Motor neuron (in vitro differentiated cells): ENCODE measurements around the gene CHRNA5. TPM values are rescaled to one million over a fixed set of nuclear protein-coding genes. Genes with fewer than 3 reads are reported as not detected.

ENCODE experiments used
- ATAC-seq, 8 experiments: fragments of 200-7000 bp; cut with Tn5 transposase; replicated peaks in 6 of 8; 2 replicates each; pipeline ENCODE4 v1.8.0; 2021; ENCODE audit warnings: mild to moderate bottlenecking in 8 of 8, moderate library complexity in 8 of 8
- H3K27ac ChIP-seq, 2 donors: fragments of 250-450 bp; sonication (Bioruptor Pico); 2 replicates each; pipeline ENCODE4 v1.9.0; 2021; ENCODE audit warnings: antibody characterized with exemption in 2 of 2, mild to moderate bottlenecking in 2 of 2, moderate library complexity in 1 of 2
- H3K4me1 ChIP-seq, 2 donors: fragments of 250-450 bp; sonication (Bioruptor Pico); replicated peaks in 1 of 2; 2 replicates each; pipeline ENCODE4 v1.6.1; 2021; ENCODE audit warnings: antibody characterized with exemption in 2 of 2, mild to moderate bottlenecking in 2 of 2, moderate library complexity in 1 of 2
- H3K4me3 ChIP-seq, 5 donors: fragments of 250-450 bp; sonication (Bioruptor Pico); 2 replicates each; pipeline ENCODE4 v1.9.0; 2021; ENCODE audit warnings: antibody characterized with exemption in 5 of 5, mild to moderate bottlenecking in 5 of 5, moderate library complexity in 4 of 5
- WGBS, 10 experiments: fragments of 450-650 bp; shearing (Covaris generic); methylation state at CpG; one replicate each; pipeline ENCODE4 v1.0.0; 2022; 5-methylcytosine and 5-hydroxymethylcytosine counted together
- in situ Hi-C, 9 experiments: fragments of 400-800 bp; cut with MboI; loops; one replicate each; pipeline ENCODE4 v1.15.0; 2021; ENCODE audit warnings: low sequenced_read_pairs in 9 of 9, low pct_unique_long_range_greater_than_20kb in 2 of 9; ENCODE audit not compliant: unreplicated experiment in 9 of 9
- total RNA-seq, 8 experiments: library from RNA; unstranded; fragments of 300-600 nt; gene quantifications; 2 replicates each; pipeline versions ENCODE4 v1.2.3 to v1.2.4, GENCODE V29; 2022

CHRNA5 gene
- total RNA-seq, 8 experiments from 2014 or later, result 0.81 to 7.6 (median 4.0) TPM

- in situ Hi-C loops, result loop anchor here in 1 of 9 experiments (25.0 kb wide), 1 partner anchor 562 kb away; no protein-coding TSS in a partner anchor
- Histone ChIP-seq H3K27ac (no peak overlapping the region), H3K4me3 (no peak overlapping the region), H3K4me1 (peaks cover 3 to 14% of the 10 kb centered on the region in 2 donors)
- no peak for ATAC-seq
- 0 to 70% (median 53%) methylated on average over 1 to 3 of the region's 12 CpGs; no CpG with 5 or more reads in 6 of the 10 experiments for WGBS, 10 experiments
These were observed 60.4 kb downstream of the CHRNA5 start for GRCh38 chr15:78625606-78626280.

- H3K27ac ChIP-seq, result peak overlapping the region in 1 of 2 donors; percentile 22
- ATAC-seq, result peak in 3 of 8 experiments; percentile 5 to 63 (median 50)
- WGBS, 10 experiments, result 20 to 100% (median 84%) methylated on average over 1 to 4 of the region's 6 CpGs
- H3K4me1 ChIP-seq, result peaks cover 0 to 14% of the 10 kb centered on the region in 2 donors
- in situ Hi-C loops, result loop anchor here in 1 of 9 experiments (25.0 kb wide), 1 partner anchor 561 kb away; no protein-coding TSS in a partner anchor
- no peak overlapping the region for H3K4me3 ChIP-seq
These were observed 61.2 kb downstream of the CHRNA5 start for GRCh38 chr15:78626381-78626995.

- in situ Hi-C loops, result loop anchor here in 1 of 9 experiments (25.0 kb wide), 1 partner anchor 560 kb away; no protein-coding TSS in a partner anchor
- no peak overlapping the region for H3K27ac ChIP-seq
- peak in 2 of 8 experiments; percentile 24 to 56 for ATAC-seq
- H3K4me1 ChIP-seq, result peaks cover 0 to 14% of the 10 kb centered on the region in 2 donors
- WGBS, 10 experiments, result 63 to 94% (median 77%) methylated on average over 1 to 8 of the region's 8 CpGs; no CpG with 5 or more reads in 4 of the 10 experiments
- no peak overlapping the region for H3K4me3 ChIP-seq
These were observed 62.0 kb downstream of the CHRNA5 start for GRCh38 chr15:78627348-78627747.

- in situ Hi-C loops, result loop anchor here in 1 of 9 experiments (25.0 kb wide), 1 partner anchor 559 kb away; no protein-coding TSS in a partner anchor
- H3K4me1 ChIP-seq, result peaks cover 0 to 14% of the 10 kb centered on the region in 2 donors
- 0 to 100% (median 89%) methylated on average over 1 to 4 of the region's 6 CpGs for WGBS, 10 experiments
- no peak overlapping the region for H3K27ac ChIP-seq
- H3K4me3 ChIP-seq, result no peak overlapping the region
- no peak for ATAC-seq
These were observed 62.9 kb downstream of the CHRNA5 start for GRCh38 chr15:78628227-78628626.

- Histone ChIP-seq H3K27ac (no peak overlapping the region), H3K4me1 (peaks cover 2 to 14% of the 10 kb centered on the region in 2 donors), H3K4me3 (no peak overlapping the region)
- WGBS, 10 experiments, result 33 to 100% (median 98%) methylated on average over 1 to 22 of the region's 29 CpGs; no CpG with 5 or more reads in 2 of the 10 experiments
- in situ Hi-C loops, result loop anchor here in 1 of 9 experiments (25.0 kb wide), 1 partner anchor 558 kb away; no protein-coding TSS in a partner anchor
- ATAC-seq, result no peak
These were observed 63.9 kb downstream of the CHRNA5 start for GRCh38 chr15:78629031-78629715.

- Histone ChIP-seq H3K4me1 (peaks cover 2 to 16% of the 10 kb centered on the region in 2 donors), H3K27ac (no peak overlapping the region), H3K4me3 (no peak overlapping the region)
- ATAC-seq, result no peak
- in situ Hi-C loops, result loop anchor here in 2 of 9 experiments (10.0 to 25.0 kb wide), 2 partner anchors 75 to 558 kb away; no protein-coding TSS in a partner anchor
- WGBS, 10 experiments, result 60 to 86% (median 82%) methylated on average over 1 to 5 of the region's 12 CpGs; no CpG with 5 or more reads in 6 of the 10 experiments
These were observed 64.4 kb downstream of the CHRNA5 start for GRCh38 chr15:78629716-78630065.

- H3K4me1 ChIP-seq, result peaks cover 2 to 25% of the 10 kb centered on the region in 2 donors
- in situ Hi-C loops, result loop anchor here in 2 of 9 experiments (10.0 to 25.0 kb wide), 2 partner anchors 74 to 556 kb away; no protein-coding TSS in a partner anchor
- 7 to 100% (median 84%) methylated on average over 1 to 7 of the region's 9 CpGs; no CpG with 5 or more reads in 4 of the 10 experiments for WGBS, 10 experiments
- no peak overlapping the region for H3K4me3 ChIP-seq
- ATAC-seq, result peak in 1 of 8 experiments; percentile 42
- no peak overlapping the region for H3K27ac ChIP-seq
These were observed 65.7 kb downstream of the CHRNA5 start for GRCh38 chr15:78630886-78631633.

- WGBS, 10 experiments, result 17 to 100% (median 83%) methylated on average over 1 to 2 of the region's 2 CpGs; no CpG with 5 or more reads in 6 of the 10 experiments
- peaks cover 12 to 16% of the 10 kb centered on the region in 2 donors for H3K4me1 ChIP-seq
- no peak for ATAC-seq
- no peak overlapping the region for H3K27ac ChIP-seq
- H3K4me3 ChIP-seq, result no peak overlapping the region
- in situ Hi-C loops, result loop anchor here in 2 of 9 experiments (10.0 to 25.0 kb wide), 2 partner anchors 71 to 554 kb away; no protein-coding TSS in a partner anchor
These were observed 68.0 kb downstream of the CHRNA5 start for GRCh38 chr15:78633348-78633747.

- 17 to 100% (median 74%) methylated on average over 1 to 6 of the region's 12 CpGs; no CpG with 5 or more reads in 2 of the 10 experiments for WGBS, 10 experiments
- H3K4me3 ChIP-seq, result no peak overlapping the region
- H3K27ac ChIP-seq, result peak overlapping the region in 1 of 2 donors; percentile 66
- in situ Hi-C loops, result loop anchor here in 2 of 9 experiments (10.0 to 25.0 kb wide), 2 partner anchors 70 to 553 kb away; no protein-coding TSS in a partner anchor
- peaks cover 12 to 21% of the 10 kb centered on the region in 2 donors for H3K4me1 ChIP-seq
- peak in 4 of 8 experiments; percentile 16 to 39 (median 32) for ATAC-seq
These were observed 69.2 kb downstream of the CHRNA5 start for GRCh38 chr15:78634210-78635145.

- Histone ChIP-seq H3K4me3 (no peak overlapping the region), H3K4me1 (peaks cover 19 to 21% of the 10 kb centered on the region in 2 donors), H3K27ac (no peak overlapping the region)
- 40 to 80% (median 78%) methylated on average over 1 to 7 of the region's 10 CpGs; no CpG with 5 or more reads in 4 of the 10 experiments for WGBS, 10 experiments
- in situ Hi-C loops, result loop anchor here in 2 of 9 experiments (10.0 to 25.0 kb wide), 2 partner anchors 69 to 552 kb away; no protein-coding TSS in a partner anchor
- ATAC-seq, result no peak
These were observed 70.0 kb downstream of the CHRNA5 start for GRCh38 chr15:78635346-78635745.

- in situ Hi-C loops, result loop anchor here in 2 of 9 experiments (10.0 to 25.0 kb wide), 2 partner anchors 68 to 551 kb away; no protein-coding TSS in a partner anchor
- ATAC-seq, result no peak
- Histone ChIP-seq H3K27ac (no peak overlapping the region), H3K4me3 (no peak overlapping the region), H3K4me1 (peaks cover 20 to 26% of the 10 kb centered on the region in 2 donors)
- WGBS, 10 experiments, result 20 to 100% (median 73%) methylated on average over 1 to 2 of the region's 2 CpGs; no CpG with 5 or more reads in 4 of the 10 experiments
These were observed 71.1 kb downstream of the CHRNA5 start for GRCh38 chr15:78636378-78636859.
